ENCODE results near the gene LDLRAD4.
"Not testable (repeated sequence)": the region's sequence is repeated elsewhere in the genome, so short reads cannot be mapped to it uniquely, and the experiment has no call there.

LDLRAD4 gene

GRCh38 chr18:13338318-13338717 lies 119.8 kb downstream of the LDLRAD4 start:
- no peak for DNase-seq (ENCODE audit: low spot score)

DNA sequence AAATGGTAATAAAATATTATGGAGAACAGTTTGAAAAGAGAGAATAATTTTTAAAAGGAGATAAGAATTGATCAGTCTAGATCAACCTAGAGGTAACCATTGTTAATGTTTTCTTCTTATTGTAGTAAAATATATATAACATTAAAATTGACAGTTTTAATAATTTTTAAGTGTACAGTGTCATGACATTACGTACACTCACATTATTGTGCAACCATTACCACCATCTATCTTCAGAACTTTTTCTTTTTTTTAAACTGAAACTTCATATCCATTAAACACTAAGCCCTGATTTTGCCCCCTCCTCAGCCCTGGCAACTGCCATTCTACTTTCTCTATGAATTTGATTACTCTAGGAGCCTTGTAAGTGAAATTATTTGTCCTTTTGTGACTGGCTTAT lies 121.1 kb downstream of the LDLRAD4 start:
- no peak for DNase-seq (ENCODE audit: low spot score)

- not testable (repeated sequence) for DNase-seq (ENCODE audit: low spot score)
Measured at GRCh38 chr18:13346449-13346848, 127.9 kb downstream of the LDLRAD4 start.

DNA sequence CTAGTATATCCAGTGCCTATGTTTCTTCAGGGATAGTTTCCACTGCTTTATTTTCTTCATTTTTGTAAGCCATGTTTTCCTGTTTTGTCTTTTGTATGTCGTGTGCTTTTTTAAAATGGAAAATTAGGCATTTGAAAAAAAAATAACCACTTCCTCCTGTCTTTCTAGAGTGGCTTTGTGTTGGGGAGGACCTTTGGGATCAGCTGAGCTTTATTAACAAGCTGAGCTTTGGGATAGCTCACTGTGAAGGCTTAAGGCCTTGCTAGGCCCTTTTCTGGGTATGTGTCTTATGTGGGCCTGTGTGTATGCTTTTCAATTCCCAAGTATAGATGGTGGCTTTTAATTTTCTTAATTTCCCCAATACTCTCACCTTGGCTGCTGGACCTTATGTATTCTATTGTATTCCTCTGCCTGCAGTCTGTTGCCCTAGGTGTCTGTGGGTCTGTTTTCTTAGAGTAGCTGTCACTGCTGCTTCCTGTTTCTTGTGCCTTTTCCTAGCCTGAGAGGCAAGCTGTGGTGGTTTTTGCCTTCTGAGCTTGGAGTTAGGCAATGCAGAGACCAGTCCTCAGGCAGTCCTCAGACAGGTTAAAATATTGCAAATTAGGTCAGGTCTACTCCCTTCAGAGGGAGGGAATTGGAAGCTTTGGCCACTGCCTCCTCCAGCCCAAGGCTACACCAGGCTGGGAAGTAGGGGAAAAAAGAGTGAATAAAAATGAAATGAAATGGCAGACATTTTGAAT lies 134.7 kb downstream of the LDLRAD4 start:
- DNase-seq (ENCODE audit: low spot score) = no peak

GRCh38 chr18:13354402-13354801 lies 135.8 kb downstream of the LDLRAD4 start:
- DNase-seq (ENCODE audit: low spot score) = no peak

GRCh38 chr18:13356032-13356431 lies 137.5 kb downstream of the LDLRAD4 start:
- DNase-seq (ENCODE audit: low spot score) = no peak

DNA sequence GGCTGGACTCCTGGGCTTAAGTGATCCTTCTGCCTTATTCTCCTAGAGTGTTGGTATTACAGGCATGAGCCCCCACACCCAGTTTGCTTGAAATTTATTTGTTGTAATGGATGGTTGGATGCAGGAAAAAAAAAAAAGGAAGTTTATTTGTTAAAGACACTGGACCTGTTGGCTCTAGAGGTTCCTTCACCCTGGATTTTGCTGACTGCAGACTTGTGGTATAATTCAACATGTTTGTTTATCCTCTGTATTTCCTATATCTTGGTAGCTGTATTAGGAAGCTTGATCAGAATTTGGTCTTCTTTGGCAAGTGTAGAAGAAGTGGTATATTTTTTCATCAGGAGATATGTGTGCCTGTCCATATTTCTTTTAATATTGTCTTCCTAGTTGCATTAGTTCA lies 138.7 kb downstream of the LDLRAD4 start:
- DNase-seq (ENCODE audit: low spot score) = no peak

DNA sequence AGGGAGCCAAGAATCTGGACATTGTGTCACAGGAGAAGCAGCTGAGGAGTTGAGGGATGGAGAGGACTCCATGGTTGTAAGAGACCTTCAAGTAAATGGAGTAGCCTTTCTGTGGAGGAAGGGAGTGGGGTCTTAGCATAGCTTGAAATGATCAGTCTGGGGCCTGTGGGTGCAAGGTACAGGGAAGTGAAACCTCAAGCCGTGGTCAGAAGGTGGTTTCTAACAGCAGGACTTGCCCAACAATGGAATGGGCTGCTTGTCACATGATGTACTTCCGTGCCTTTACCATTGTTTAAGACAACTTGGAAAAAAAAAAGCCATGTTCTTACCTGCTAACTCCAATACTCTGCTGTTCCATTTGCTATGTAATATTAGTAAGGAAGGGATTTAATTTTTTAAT lies 140.7 kb downstream of the LDLRAD4 start:
- DNase-seq (ENCODE audit: low spot score) = no peak

- DNase-seq (ENCODE audit: low spot score) = no peak
Measured at GRCh38 chr18:13361431-13361830, 142.9 kb downstream of the LDLRAD4 start.

- no peak for DNase-seq (ENCODE audit: low spot score)
Measured at GRCh38 chr18:13362051-13362450, 143.5 kb downstream of the LDLRAD4 start.

DNA sequence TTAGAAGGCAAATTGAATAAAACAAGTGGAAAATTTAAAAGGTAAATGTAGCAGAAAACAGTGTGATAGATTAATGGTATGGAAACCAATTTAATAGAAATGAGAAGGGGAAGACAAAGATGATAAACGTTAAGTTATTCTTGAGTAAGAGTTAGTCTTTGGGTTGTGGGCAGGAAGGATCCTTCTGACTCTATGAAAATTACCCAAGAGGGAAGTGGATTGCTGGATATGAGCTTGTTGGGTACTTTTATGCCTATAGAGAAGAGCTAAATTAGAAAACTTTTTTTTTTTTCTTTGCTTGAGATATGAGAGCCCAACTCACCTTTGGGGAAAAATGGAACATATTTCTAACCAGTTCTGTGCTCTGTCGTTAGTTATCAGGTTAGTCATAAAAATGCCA lies 144.0 kb downstream of the LDLRAD4 start:
- no peak for DNase-seq (ENCODE audit: low spot score)

GRCh38 chr18:13363359-13363758 lies 144.8 kb downstream of the LDLRAD4 start:
- no peak for DNase-seq (ENCODE audit: low spot score)

GRCh38 chr18:13364721-13365205 lies 146.2 kb downstream of the LDLRAD4 start:
- no peak for DNase-seq (ENCODE audit: low spot score)

- no peak for DNase-seq (ENCODE audit: low spot score)
Measured at GRCh38 chr18:13366131-13366530, 147.6 kb downstream of the LDLRAD4 start.

- DNase-seq (ENCODE audit: low spot score) = no peak
Measured at GRCh38 chr18:13366541-13366940, 148.0 kb downstream of the LDLRAD4 start.

DNA sequence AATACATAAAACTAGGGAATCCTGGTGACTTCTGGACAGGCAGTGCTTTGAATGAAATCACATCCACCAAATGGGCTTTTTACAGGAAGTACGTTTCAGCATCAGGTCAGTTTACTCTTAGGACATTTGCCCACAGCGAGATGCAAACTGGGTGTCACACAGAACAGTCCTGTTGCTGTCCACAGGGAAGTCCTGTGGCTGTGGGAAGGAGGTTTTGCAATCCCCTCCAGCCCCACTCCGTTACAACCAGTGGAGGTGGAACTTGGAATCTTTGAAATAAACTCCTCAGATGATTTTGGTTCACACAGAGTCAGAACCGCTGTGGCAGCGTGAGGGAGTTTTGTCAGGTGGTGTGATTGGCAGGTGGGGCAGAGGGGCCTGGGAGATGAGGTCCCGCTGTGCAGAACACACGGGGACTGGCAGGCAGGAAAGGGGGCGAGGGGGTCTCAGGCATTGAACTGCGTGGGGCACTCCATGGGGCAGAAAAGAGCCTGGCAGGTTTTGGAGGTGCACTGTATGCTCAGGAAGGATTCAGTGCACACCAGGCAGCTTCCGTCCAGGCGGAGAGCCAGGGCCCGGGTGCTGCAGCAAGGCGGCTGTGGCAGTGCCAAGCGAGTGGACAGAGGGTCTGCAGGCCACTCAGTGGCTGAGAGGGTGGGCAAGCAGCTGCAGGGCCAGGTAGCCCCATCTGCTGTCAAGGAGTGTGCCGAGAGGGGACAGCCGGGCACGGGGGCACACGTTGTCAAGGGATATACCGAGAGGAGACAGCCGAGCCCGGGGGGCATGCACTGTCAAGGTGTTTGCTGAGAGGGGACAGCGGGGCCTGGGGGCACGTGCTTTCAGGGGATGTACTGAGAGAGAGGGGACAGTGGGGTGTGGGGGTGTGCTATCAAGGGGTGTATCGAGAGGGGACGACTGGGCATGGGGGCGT lies 148.7 kb downstream of the LDLRAD4 start:
- no peak for DNase-seq (ENCODE audit: low spot score)

DNA sequence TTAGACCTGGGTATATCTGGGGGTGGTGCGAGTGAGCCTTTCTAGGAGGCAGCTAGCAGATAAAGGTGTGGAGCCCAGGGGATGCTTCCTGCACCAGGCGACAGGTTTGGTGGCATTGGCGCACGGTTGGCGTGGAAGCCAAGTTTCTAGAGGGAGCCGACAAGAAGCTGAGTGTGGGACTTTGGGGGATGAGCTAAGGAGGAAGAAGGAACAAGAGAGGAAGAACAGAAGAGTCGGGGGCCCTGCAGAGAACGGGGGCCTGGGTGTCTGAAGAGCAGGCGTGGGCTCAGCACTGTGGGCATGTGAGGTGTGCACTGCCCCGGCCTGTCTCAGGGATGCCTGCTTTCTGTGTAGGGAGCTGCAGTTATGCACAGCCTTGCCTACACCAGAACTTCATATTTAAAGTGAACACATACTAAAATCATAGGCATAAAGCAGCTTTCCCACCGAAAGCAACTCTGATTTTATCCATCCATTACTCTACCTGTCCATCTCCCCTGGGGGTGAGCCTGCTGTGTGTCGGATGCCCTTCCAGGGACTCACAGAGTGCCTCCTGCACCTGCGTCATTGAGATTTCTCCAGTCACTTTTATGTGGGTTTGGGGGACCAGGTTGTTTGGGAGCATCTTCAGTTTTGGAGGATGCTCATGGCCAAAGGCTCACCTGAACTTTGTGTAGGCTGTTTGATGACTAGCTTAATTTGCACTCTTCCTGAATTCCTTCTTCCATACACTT lies 149.7 kb downstream of the LDLRAD4 start:
- DNase-seq (ENCODE audit: low spot score) = no peak

- DNase-seq (ENCODE audit: low spot score) = no peak
Measured at GRCh38 chr18:13369353-13369752, 150.8 kb downstream of the LDLRAD4 start.

GRCh38 chr18:13369756-13370510 lies 151.4 kb downstream of the LDLRAD4 start:
- DNase-seq (ENCODE audit: low spot score) = no peak

DNA sequence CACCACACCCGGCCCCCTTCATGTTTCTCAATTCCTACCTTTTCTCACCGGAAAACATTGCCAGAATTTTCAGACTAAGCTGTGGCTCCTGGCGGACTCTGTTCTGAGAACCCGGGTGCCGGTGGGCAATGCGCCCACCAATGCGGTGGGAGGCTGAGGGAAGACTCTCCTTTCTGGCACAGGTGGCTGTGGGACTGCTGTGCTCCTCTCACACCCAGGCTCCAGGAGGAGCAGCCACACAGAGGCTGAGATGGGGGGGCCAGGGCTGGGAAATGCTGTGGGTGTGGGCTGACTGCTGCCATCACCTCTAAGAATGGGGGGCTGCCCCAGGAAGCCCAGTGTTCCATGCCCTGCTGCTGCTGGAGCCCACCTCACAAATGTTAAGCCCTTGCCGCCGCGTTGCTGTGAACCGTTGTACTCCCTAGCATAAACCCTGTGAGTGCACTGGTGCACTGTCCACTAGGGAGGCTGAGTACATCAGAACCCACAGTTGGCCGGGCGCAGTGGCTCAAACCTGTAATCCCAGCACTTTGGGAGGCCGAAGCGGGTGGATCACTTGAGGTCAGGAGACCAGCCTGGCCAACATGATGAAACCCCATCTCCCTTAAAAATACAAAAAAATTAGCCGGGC lies 152.6 kb downstream of the LDLRAD4 start:
- DNase-seq (ENCODE audit: low spot score) = no peak

All from hematopoietic multipotent progenitor cell treated with erythropoietin and hydrocortisone succinate and interleukin-3 and kit ligand, for 15 days (in vitro differentiated cells).